GM23338 (cell line): ENCODE data around the gene RBP5. TPM values are rescaled to one million over a fixed set of nuclear protein-coding genes. Genes with fewer than 3 reads are reported as not detected.

Source experiments
- ATAC-seq: fragments of 200-7000 bp; cut with Tn5 transposase; 3 replicates; pipeline ENCODE4 v1.9.1; 2020
- DNase-seq: peaks from one replicate; pipeline ENCODE4 v3.0.0-alpha.2; 2015; ENCODE audit warnings: low spot score
- H2AFZ ChIP-seq: fragments of 200-600 bp; sonication (generic); 2 replicates; pipeline ENCODE4 v1.8.0; 2016; ENCODE audit warnings: antibody characterized with exemption, mild to moderate bottlenecking, moderate library complexity
- H3F3A ChIP-seq: fragments of 200-600 bp; sonication (generic); replicated peaks from 2 replicates; pipeline ENCODE4 v1.8.0; 2017; ENCODE audit warnings: antibody characterized with exemption, mixed run types, low read depth
- H3K27ac ChIP-seq: fragments of 200-600 bp; sonication (generic); 2 replicates; pipeline ENCODE4 v1.6.1; 2016; ENCODE audit warnings: low read depth
- H3K27me3 ChIP-seq: fragments of 200-600 bp; sonication (generic); 2 replicates; pipeline ENCODE4 v1.8.0; 2016; ENCODE audit warnings: mild to moderate bottlenecking, mixed run types, moderate library complexity; ENCODE audit not compliant: insufficient read depth
- H3K36me3 ChIP-seq: fragments of 200-600 bp; sonication (generic); 2 replicates; pipeline ENCODE4 v1.8.0; 2016; ENCODE audit warnings: mild to moderate bottlenecking; ENCODE audit not compliant: insufficient read depth
- H3K4me1 ChIP-seq: fragments of 200-600 bp; sonication (generic); 2 replicates; pipeline ENCODE4 v1.8.0; 2016; ENCODE audit warnings: mild to moderate bottlenecking, moderate library complexity; ENCODE audit not compliant: insufficient read depth
- H3K4me2 ChIP-seq: fragments of 200-600 bp; sonication (generic); 2 replicates; pipeline ENCODE4 v1.7.1; 2017; ENCODE audit warnings: mixed run types
- H3K4me3 ChIP-seq: fragments of 200-600 bp; sonication (generic); 2 replicates; pipeline ENCODE4 v1.6.1; 2016; ENCODE audit warnings: mixed run types
- H3K79me2 ChIP-seq: fragments of 200-600 bp; sonication (generic); replicated peaks from 2 replicates; pipeline ENCODE4 v1.8.0; 2017; ENCODE audit warnings: mild to moderate bottlenecking; ENCODE audit not compliant: insufficient read depth
- H3K9me2 ChIP-seq: fragments of 200-600 bp; sonication (generic); 2 replicates; pipeline ENCODE4 v1.8.0; 2017; ENCODE audit not compliant: insufficient read depth
- H4K20me1 ChIP-seq: fragments of 200-600 bp; sonication (generic); replicated peaks from 2 replicates; pipeline ENCODE4 v1.8.0; 2017; ENCODE audit warnings: mild to moderate bottlenecking; ENCODE audit not compliant: insufficient read depth
- H3K27ac Mint-ChIP-seq: 2 replicates; pipeline ENCODE4 v1.8.0; 2020; ENCODE audit warnings: inconsistent platforms, mild to moderate bottlenecking, moderate library complexity, mixed read lengths
- H3K27me3 Mint-ChIP-seq: 3 replicates; pipeline ENCODE4 v1.8.0; 2022; ENCODE audit warnings: low read depth, mild to moderate bottlenecking, moderate library complexity, mixed read lengths, inconsistent platforms; ENCODE audit not compliant: insufficient read depth, poor library complexity
- H3K36me3 Mint-ChIP-seq: 3 replicates; pipeline ENCODE4 v1.8.0; 2021; ENCODE audit warnings: low read depth, mild to moderate bottlenecking, inconsistent platforms, moderate library complexity, mixed read lengths
- H3K4me1 Mint-ChIP-seq: 3 replicates; pipeline ENCODE4 v1.8.0; 2020; ENCODE audit warnings: mild to moderate bottlenecking, inconsistent platforms, mixed read lengths
- H3K4me3 Mint-ChIP-seq: 3 replicates; pipeline ENCODE4 v1.8.0; 2021; ENCODE audit warnings: moderate library complexity, mild to moderate bottlenecking, inconsistent platforms, mixed read lengths
- H3K9me3 Mint-ChIP-seq: 3 replicates; pipeline ENCODE4 v1.8.0; 2020; ENCODE audit warnings: moderate library complexity, mild to moderate bottlenecking, inconsistent platforms, mixed read lengths
- CREB1 ChIP-seq: fragments of 250-450 bp; sonication (Bioruptor Pico); IDR thresholded peaks from 2 replicates; pipeline ENCODE4 v1.5.0; 2020; ENCODE audit warnings: low read depth, mild to moderate bottlenecking, moderate library complexity
- CTCF ChIP-seq, 2 experiments: fragments of 200-600 bp in 1 of 2; sonication (generic) in 1 of 2; conservative IDR thresholded peaks; 2 replicates each; pipeline versions ENCODE4 v1.5.1 to v1.6.1; 2016 to 2017; ENCODE audit warnings: antibody characterized with exemption in 2 of 2, low read depth in 2 of 2, mild to moderate bottlenecking in 2 of 2, moderate library complexity in 1 of 2
- ETS1 ChIP-seq: IDR thresholded peaks from 2 replicates; pipeline ENCODE4 v1.6.1; 2016; ENCODE audit warnings: antibody characterized with exemption
- EZH2 ChIP-seq: fragments of 200-600 bp; sonication (generic); IDR thresholded peaks from one replicate; pipeline ENCODE4 v1.8.0; 2017; ENCODE audit warnings: antibody characterized with exemption, mild to moderate bottlenecking, low read depth; ENCODE audit not compliant: unreplicated experiment
- EZH2phosphoT487 ChIP-seq: fragments of 200-600 bp; sonication (generic); IDR thresholded peaks from one replicate; pipeline ENCODE4 v1.8.1; 2018; ENCODE audit warnings: antibody characterized with exemption; ENCODE audit not compliant: unreplicated experiment
- JUNB ChIP-seq: IDR thresholded peaks from one replicate; pipeline ENCODE4 v1.6.1; 2016; ENCODE audit warnings: antibody characterized with exemption; ENCODE audit not compliant: unreplicated experiment
- NANOG ChIP-seq: IDR thresholded peaks from 2 replicates; pipeline ENCODE4 v1.6.1; 2016; ENCODE audit warnings: antibody characterized with exemption, borderline replicate concordance
- POLR2AphosphoS5 ChIP-seq: IDR thresholded peaks from 2 replicates; pipeline ENCODE4 v1.6.1; 2016; ENCODE audit warnings: antibody characterized with exemption, low read depth
- REST ChIP-seq: IDR thresholded peaks from one replicate; pipeline ENCODE4 v1.6.1; 2018; ENCODE audit warnings: antibody characterized with exemption; ENCODE audit not compliant: unreplicated experiment
- STAT1 ChIP-seq: IDR thresholded peaks from one replicate; pipeline ENCODE4 v1.6.1; 2016; ENCODE audit warnings: antibody characterized with exemption; ENCODE audit not compliant: unreplicated experiment
- ZNF114 ChIP-seq: fragments of 250-450 bp; sonication (Bioruptor Pico); IDR thresholded peaks from 2 replicates; pipeline ENCODE4 v1.5.0; 2020; ENCODE audit warnings: mild to moderate bottlenecking, moderate library complexity
- ZNF331 ChIP-seq: fragments of 250-450 bp; sonication (Bioruptor Pico); IDR thresholded peaks from 2 replicates; pipeline ENCODE4 v1.5.0; 2020; ENCODE audit warnings: low read depth, mild to moderate bottlenecking, moderate library complexity
- ZNF462 ChIP-seq: fragments of 250-450 bp; sonication (Bioruptor Pico); IDR thresholded peaks from 2 replicates; pipeline ENCODE4 v1.5.0; 2020; ENCODE audit warnings: mild to moderate bottlenecking, moderate library complexity
- polyA plus RNA-seq: library from polyadenylated mRNA; unstranded; fragments of >200 nt; fragmentation: Nextera tagmentation; extraction: Ambion mirVana; gene quantifications from 2 replicates; pipeline ENCODE4 v1.2.1, GENCODE V29; 2016
- total RNA-seq: library from RNA; depleted of rRNA; stranded (reverse); fragments of >200 nt; shearing (Covaris generic); gene quantifications from 2 replicates; pipeline ENCODE4 v1.2.3, GENCODE V29; 2014

Gene RBP5
- total and polyA plus RNA-seq, 2 experiments from 2014 or later, result 1.2 to 3.0 TPM

GRCh38 chr12:7136071-7136470, 7.4 kb upstream of the RBP5 start:
- no peaks in the 10 kb centered on the region; the same call in none of the 2 replicates for H4K20me1 ChIP-seq
- H3K27me3 Mint-ChIP-seq, result peaks cover 5% of the 10 kb centered on the region
- no peak overlapping the region for H3K27ac Mint-ChIP-seq
- TF ChIP-seq JUNB (no peak), ETS1 (no peak), POLR2AphosphoS5 (no peak), EZH2phosphoT487 (no peak), CREB1 (CRISPR knock-in tag) (no peak), ZNF462 (CRISPR knock-in tag) (no peak), ZNF331 (CRISPR knock-in tag) (no peak), NANOG (no peak), EZH2 (no peak), CTCF (conservative IDR thresholded peaks at IDR 0.05; ENCODE audit: low read depth in 2 of 2) (no peak), REST (no peak), STAT1 (no peak), ZNF114 (CRISPR knock-in tag) (no peak)
- no peaks in the 10 kb centered on the region; the same call in 2 of the 3 replicates for H3K9me3 Mint-ChIP-seq
- H3K27me3 ChIP-seq, result no peaks in the 10 kb centered on the region
- H2AFZ ChIP-seq, result no peak overlapping the region
- 0 out of 2 replicates have a peak, but pooled peaks cover 8% of the 10 kb centered on the region for H3K9me2 ChIP-seq
- no peaks in the 10 kb centered on the region for H3K4me1 ChIP-seq
- H3K4me2 ChIP-seq, result no peak overlapping the region
- H3K4me3 ChIP-seq, result no peak overlapping the region
- ATAC-seq (no peak), DNase-seq (no peak)
- peaks cover 22% of the 10 kb centered on the region for H3K36me3 Mint-ChIP-seq
- H3K79me2 ChIP-seq, result no peaks in the 10 kb centered on the region
- H3K36me3 ChIP-seq, result no peaks in the 10 kb centered on the region
- H3K4me3 Mint-ChIP-seq, result no peak overlapping the region
- 0 out of 2 replicates have a peak, but pooled peaks cover under 1% of the 10 kb centered on the region for H3F3A ChIP-seq
- H3K27ac ChIP-seq, result no peak overlapping the region
- H3K4me1 Mint-ChIP-seq, result peaks cover 9% of the 10 kb centered on the region
